Stimulated activated CD4-positive, alpha-beta T cell treated with anti-CD3 and anti-CD28 coated beads, Interleukin-4, amount 100 ng/mL, for 1 hour (primary cell): Measurements from ENCODE around the gene PFN4.
"Not testable (repeated sequence)": the region's sequence is repeated elsewhere in the genome, so short reads cannot be mapped to it uniquely, and the experiment has no call there.

Experiments used
- DNase-seq: peaks from one replicate; pipeline ENCODE4 v3.0.0-alpha.2; 2020

PFN4 gene, protein sequence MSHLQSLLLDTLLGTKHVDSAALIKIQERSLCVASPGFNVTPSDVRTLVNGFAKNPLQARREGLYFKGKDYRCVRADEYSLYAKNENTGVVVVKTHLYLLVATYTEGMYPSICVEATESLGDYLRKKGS

DNA sequence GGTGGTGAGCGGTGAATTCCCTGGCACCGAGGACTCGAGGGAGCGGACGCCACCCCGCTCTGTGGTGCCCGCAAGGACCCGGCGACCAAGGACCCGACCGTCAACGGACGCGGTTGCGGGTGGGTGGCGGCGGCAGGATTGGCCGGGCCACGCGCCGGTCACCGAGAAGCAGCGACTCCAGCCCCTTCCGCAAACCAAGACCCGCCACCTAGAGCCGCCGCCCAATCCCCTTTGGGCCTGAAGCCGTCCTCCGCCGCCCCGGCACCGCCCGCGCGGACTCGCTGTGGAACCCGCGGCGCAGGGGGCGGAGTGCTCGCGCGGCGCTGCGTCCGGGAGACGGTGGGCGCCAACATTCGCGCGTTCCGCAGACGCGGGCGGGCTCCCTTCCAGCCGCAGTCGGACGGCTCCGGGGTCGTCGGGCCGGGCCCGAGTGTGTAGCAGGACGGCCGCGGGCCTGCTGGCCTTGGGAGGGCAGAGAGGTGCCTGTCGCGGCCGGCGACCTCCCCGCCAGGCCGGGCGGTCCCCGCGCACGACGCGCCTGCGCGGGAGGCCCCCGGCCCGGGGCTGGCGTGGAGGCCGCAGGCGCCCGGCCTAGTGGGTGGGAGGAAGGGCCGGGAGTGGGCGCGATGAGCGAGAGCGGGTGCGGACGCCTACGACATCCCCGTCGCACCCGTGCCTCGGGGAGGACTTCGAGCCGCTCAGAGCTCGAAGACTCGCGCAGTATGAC lies at the start of gene PFN4, which contains the start of gene FAM228B:
Gene PFN4, minus strand, starts transcription at position 140 of the 727 bp plus-strand sequence. CDS start 799 bp downstream, outside the sequence.
Gene FAM228B, plus strand, starts transcription at position 275 of the 727 bp plus-strand sequence. CDS start 893 bp downstream, outside the sequence.
- DNase-seq = peak; percentile 61

DNA sequence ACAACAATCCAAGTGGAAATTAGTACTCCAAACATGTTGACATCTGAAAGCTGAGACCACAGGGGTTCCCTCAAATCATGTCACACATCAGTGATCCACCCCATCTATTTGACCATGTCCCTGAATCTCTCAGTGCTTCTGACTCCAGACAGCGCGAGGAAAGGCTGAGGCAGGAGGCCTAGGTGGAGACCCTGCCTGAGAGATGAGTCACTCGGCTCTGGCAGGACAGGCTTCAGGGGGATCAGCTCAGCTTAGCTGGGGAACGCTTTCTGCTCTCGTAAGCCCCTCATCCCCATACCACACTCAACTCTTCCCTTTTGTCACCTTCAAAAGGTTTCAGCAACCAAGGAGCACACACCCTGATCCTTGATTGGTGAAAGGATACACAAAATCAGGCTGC lies 45.9 kb upstream of the PFN4 start:
- DNase-seq = no peak

DNA sequence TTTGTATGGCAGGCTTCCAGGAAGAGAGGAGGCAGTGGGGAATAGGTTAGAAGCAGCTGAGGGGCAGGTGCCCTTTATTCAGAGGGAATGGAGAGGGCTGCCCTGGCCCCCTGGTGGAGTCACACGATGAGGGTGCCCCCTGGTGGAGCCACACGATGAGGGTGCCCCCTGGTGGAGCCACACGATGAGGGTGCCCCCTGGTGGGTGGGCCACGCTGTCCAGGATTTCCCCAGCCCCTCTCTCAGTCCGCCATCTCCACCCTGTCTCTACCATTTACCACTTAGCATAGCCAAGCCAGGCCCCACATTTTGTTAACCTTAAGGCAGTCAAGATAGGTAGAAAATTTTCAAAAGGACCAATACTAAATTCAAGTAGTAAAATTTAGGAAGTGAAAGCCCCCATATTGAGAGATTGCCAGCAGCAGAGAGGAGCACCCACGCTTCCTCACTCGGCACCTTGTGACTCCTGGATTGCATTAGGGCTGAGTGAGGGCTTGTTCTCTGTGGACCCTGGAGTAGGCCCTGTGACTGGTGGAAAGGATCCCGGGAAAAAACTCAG lies 41.4 kb upstream of the PFN4 start:
- DNase-seq = peak; percentile 38

DNA sequence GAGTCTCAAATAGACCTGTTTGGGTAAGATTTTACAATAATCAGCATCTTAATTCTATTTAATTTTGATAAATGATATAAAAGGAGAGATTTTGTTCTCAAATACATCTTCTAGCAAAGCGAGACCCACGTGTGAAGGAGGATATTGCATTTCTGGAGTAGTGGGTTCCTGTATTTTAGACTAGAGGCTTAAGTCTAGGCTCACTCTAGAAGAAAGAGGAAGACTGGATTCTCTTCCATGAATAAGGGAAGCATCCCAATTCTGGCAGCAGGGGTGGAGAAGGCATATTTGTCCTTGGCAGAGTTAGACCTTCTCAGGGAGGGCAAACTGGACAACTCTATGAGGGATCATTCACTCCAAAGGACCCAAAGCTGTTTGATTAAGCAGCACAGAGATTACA lies 40.5 kb upstream of the PFN4 start:
- DNase-seq = no peak

DNA sequence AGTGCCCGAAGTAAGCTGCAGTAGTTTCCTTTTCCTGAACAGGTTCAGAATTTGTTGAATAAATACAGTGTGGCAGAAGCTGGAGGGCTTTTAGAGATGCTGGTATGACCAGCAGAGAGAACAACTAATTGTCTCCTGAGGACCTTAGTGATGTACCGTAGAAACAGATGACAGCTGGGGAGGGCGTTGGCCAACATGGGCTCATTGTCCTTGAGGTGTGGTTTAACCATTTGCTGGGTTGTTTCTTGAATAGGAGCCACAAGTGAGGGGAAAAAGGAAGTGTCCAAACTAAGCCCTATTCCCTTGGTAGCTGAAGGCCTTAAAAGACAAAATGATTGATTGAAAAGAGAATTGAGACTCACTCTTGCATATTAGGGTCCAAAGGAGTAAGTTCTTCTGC lies 40.1 kb upstream of the PFN4 start:
- no peak for DNase-seq

DNA sequence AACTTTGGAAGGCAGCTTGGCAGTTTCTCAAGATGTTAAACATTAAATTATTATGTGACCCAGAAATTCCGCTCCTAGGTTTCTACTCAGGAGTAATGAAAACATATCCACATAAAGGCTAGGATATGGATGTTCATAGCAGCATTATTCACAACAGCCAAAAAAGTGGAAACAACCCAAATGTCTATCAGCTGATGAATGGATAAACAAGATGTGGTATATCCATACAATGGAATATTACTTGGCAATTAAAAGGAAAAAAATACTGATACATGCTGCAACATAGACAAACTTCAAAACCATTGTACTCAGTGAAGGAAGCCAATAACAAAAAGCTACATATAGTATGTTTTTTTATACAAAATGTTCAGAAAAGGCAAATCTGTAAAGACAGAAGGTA lies 39.4 kb upstream of the PFN4 start:
- DNase-seq = no peak

DNA sequence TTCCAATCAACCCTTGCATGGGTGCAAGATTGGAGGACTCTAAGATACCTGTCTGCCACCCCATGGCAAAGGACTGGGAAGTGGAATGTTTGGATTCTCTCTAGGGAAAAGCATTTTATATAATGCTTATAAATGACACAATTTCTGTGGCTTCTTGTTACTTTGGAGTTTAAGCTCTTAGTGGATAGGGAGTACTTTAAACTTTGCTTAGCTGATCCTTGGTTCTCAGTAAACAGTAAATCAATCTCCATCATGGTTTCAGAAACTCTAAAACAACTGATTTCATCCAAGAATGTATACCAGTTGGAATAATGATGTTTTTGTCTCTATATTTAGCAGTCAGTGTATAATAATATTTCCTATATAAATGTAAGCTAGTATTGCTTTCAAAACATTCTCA lies 37.6 kb upstream of the PFN4 start:
- DNase-seq = no peak

DNA sequence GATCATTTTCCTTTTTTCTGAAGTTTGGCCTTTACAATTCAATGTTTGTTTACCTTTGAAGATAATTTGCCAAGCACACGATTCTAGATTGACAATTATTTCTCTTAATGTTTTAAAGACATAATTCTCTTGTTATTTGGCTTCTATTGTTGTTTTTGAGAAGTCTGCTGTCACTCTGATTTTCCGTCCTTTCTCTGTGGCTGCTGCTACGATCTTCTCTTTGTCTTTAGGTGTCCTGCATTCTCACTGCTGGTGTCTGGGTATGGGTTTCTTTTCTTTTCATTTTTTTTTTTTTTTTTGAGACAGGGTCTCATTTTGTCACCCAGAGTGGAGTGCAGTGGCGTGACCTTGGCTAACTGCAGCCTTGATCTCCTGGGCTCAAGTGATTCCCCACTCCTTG lies 36.6 kb upstream of the PFN4 start:
- DNase-seq = no peak

DNA sequence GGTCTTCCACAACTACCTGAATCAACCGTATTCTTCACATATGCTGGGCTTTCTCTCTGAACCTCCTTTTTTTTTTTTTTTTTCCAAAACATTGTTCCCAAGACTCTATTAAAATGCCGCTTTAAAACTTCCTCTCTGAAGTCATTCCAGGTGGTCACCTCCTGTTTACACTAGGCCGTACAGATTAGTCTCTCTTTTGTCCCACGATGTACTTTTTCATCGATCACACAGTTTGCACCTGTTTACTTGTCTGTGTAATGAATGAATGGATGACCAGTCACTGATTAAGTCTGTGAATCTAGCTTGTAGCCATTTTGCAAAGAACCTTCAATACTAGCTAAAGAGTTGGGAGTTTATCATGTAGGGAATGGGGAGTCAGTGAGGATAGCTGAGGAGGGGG lies 35.0 kb upstream of the PFN4 start:
- DNase-seq = no peak

DNA sequence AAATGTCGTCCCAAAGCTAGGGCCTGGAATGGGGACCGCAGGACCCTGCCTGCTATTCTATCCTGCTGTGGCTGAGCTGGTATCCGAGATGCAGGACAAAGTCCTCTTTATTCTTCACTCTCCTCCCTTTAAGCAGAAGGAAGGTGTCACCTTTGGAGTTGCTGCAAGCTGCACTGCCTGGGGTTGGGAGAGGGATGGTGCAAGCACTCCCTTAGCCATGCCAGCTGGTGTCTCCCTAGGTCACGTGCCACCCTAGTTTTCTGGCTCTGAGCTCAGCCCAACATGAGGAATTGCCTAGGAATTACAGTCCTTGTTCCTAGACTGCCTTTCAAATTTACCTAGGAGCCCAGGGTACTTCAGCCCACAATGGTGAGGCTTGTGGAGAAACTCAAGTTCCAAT lies 30.3 kb upstream of the PFN4 start:
- DNase-seq = no peak

DNA sequence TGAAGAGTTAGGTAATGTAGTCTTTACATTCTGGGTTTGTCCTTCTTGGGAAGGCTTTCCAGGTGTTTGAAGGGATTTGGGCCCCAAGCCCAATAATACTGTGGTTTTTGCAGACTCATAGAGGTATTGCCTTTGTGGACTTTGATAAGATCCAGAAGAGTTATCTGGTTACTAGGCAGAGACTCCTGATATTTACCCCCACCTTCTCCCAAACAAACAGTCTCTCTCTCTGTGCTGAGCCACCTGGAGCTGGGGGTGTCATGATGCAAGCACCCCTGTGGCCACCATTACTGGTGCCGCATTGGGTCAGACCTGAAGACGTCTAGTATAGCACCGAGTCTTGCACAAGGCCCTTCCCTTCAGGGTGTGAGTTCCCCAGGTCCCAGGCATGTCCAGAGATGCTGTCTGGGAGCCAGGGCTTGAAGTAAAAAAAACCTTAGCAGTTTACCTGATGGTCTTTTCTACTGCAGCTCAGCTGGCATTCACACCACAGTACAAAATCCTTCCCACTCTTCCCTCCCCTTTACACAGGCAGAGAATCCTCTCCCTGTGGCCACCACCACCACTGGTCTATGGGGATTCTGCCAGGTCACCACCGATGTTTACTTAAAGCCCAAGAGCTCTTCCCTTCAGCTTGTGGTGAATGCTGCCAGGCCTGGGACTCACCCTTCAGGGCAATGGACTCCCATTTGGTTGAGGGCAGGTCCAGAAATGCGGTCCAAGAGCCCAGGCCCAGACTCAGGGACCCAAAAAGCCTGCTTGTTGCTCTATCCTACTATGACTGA lies 29.5 kb upstream of the PFN4 start:
- DNase-seq = no peak

DNA sequence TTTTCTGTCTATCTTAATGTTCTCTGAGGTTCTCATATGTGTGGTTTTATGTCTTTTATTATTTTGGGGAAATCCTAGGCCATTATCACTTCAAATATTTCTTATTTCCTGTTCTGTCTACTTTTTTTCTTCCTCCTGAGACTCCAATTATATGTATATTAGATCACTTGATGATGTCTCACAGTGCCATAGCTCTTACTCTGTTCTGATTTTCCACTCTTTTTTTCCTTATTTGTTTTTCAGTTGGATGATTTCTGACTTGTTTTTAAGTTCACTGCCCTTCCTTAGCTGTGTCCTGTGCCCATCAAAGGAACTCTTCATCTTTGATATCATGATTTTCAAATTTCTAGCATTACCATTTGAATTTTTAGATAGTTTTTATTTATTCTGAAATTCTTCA lies 24.2 kb upstream of the PFN4 start:
- DNase-seq = no peak

DNA sequence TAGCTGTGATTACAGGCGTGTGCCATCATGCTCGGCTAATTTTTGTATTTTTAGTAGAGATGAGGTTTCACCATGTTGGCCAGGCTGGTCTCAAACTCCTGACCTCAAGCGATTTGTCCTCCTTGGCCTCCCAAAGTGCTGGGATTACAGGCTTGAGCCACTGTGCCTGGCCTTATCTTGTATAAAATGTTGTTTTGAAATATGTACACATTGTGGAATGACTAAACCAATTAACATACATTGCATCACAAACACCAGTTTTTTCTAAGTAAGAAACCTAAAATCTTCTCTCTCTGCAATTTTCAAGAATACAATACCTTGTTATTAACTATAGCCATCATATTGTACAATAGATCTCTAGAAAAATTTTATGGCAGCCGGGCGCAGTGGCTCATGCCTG lies 17.2 kb upstream of the PFN4 start:
- not testable (repeated sequence) for DNase-seq

DNA sequence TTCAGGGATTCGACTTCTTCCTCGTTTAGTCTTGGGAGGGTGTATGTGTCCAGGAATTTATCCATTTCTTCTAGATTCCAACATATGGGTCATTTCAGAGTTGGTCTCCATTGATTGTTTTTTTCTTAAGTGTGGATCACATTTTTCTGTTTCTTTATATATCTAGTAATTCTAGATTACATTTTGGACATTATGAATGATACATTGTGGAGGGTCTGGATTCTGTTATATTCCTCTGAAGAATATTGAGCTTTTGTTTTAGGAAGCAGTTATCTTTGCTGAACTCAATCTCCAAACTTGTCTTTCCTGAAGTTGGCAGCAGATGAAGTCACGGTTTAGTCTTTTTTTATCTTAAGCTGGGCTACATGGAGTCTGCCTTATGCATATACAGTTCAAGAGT lies 9.4 kb upstream of the PFN4 start:
- no peak for DNase-seq

DNA sequence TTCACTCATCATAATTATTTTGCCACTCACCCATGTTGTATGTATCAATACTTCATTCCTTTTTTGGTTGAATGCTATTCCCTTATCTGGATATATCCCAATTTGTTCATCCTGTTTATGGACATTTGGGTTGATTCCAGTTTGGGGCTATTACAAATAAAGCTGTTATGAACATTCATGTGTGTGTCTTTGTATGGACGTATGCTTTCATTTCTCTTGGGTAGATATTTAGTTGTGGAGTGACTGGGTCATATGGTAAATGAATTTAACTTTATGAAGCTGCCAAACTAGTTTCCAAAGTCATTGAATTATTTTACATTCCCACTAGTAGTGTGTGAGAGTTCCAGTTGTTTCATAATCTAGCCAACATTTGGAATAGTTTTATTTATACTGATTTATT lies 2.8 kb upstream of the PFN4 start:
- no peak for DNase-seq

DNA sequence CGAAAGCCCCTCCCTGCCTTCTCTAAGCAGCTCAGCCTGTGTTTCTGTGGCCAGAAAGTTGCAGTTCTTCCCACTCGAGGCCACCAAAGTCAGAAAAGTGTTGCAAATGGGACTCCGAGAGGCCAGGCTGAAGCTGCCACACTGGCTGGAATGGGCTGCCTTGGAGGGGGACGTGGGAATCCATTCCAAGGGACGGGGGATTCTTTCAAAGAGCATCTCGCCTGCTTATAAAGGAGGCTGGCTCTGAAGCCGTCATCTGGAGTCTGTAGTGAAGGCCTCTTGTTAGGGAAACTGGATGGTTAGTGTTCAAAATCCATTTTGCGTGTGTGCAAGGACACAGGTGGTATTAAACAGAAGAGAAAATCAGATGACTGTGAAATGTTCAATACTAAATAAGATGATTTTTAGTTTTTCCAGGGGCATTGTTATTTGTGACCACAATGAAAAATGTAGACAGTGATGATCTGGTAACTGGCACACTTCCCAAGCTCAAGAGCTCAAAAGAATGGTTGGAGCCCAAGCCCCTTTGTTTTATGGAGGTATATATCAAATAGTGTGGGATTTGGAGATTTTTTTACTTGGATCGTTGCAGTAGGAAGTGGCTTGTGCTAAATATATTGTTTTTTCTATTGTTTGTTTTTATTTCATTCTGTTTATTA lies 917 bp upstream of the PFN4 start:
- no peak for DNase-seq

DNA sequence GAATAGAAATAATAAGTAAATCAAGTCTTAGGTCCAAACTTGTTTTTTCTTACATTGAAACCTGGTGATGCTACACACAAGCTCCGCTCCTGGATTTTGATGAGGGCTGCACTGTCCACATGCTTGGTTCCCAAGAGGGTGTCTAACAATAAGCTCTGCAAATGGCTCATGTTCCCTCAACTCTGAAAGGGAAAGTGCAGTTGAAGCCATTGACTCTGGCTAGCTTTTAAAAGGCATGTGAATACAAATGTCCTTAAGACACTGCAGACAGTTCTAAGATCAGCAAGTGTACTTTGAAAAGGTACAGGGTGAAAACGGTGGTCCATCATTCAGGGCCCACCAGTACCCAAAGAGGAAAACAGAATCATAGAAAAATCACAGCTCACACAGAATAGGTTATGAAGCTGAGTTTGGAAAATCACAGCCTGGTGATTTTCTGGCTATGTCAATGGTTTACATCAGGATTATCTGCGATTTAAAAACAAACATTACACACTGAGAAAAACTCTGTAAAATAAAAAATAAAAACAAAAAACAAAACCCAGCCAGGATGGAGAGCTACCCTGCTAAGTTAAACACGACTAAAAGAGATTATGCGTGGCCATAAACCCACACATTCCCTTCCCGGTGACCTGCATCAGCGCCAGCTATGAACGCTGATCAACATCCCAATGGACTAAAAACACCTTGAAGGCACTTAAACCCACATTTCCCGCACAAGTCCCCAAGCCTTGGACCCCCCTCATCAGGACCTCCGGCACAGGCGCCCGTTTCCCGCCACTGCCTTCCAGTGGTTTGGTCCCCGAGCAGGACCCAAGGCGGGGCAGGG lies 554 bp downstream of the PFN4 start:
- DNase-seq = no peak

DNA sequence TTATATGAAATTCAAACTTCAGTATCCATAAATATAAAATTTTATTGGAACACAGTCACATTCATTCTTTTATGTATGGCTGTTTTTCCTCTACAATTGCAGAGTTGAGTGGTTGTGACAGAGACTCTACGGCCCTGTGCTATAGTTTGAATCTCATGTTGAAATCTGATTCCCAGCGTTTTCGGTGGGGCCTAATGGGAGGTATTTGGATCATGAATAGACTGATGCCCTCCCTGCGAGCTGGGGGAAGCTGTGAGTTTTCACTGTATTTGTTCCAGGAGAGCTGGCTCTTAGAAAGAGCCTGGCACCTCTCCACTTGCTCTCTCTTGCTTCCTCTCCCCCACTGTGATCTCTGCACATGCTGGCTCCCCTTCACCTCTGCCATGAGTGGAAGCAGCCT lies 1.7 kb downstream of the PFN4 start:
- no peak for DNase-seq

DNA sequence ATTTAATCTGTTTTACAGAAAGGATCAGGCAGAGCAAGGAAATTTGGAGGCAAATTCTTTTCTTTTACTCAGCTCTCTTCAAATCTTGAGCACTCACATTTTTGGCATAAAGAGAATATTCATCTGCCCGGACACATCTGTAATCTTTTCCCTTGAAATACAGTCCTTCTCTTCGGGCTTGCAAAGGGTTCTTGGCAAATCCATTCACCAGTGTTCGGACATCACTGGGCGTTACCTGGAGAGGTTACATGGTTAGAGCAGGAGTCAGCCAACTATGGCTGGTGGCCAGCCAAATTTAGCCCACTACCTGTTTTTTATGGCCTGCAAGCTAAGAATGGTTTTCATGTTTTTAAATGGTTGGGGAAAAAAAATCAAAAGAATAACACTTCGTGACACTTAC lies 2.1 kb downstream of the PFN4 start:
- no peak for DNase-seq

DNA sequence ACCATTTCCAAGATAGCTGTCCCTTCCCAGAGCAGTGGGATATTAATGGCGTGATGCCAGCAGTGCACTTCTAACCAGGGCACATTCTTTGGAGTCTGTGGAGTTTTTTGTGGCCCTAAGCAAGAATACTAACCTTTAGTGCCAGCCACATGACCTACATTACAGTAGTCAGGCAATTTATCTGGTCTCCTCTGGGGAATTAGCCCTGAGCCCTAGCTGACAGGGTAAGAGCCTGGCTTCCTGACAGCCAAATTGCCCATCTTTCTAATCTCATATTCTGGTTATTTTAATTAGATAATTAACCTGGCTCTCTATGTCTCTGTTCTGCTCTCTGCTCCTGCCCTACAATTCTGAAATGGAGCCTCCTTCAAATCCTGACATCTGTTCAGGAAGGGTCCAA lies 5.2 kb downstream of the PFN4 start:
- no peak for DNase-seq

DNA sequence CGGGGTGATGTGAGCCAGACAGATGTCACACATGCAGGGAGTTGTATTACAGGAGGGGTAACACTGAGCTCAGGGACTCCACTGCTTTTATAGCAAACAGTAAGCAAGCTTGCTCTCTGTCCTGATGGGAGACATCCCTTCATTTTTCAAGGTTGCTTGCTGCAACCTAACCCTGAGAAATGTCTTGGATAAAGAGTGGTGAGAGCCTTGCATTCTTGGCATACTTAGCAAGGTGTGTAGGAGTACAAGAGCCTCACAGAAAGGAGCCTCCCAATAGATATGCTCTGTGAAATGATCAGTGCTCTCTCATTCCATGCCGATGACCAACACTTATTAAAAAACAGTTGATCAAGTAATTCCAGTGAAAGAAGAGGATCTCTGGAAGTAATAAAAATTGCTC lies 8.1 kb downstream of the PFN4 start:
- no peak for DNase-seq

DNA sequence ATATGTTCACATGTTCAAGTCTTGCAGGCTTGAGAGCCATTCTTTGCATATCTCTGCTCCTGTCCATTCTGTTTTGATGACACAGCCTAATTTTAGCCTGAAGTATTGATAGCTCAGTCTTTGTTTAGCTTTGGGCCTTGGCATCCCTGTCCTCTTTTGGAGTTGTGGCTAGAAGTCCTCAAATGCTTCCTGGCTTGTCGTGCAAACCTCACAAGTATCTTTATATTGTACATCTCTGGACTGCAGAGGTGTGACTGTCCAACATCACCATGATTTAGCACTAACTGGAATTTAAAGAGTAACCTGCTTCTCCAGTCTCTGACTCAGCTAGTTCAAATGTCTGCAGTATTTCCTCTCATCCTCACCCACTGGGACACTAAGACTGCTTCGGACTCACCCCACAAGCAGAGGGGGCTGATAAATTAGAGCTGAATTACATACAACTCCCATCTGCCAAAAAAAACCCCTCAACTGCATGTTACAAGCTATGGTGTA lies 11.7 kb downstream of the PFN4 start:
- no peak for DNase-seq
